Measurements from ENCODE around the gene C2CD4D. TPM values are rescaled to one million over a fixed set of nuclear protein-coding genes. Genes with fewer than 3 reads are reported as not detected.
"Not testable (repeated sequence)": the region's sequence is repeated elsewhere in the genome, so short reads cannot be mapped to it uniquely, and the experiment has no call there.

The C2CD4D gene
- total RNA-seq, 1 experiment from 2014 or later = not detected

- DNase-seq (ENCODE audit: low spot score) = no peak
- in situ Hi-C loops (cut with HindIII; ENCODE audit: low sequenced_read_pairs) = no loop called here
These were observed 21.0 kb upstream of the C2CD4D start for GRCh38 chr1:151860504-151861187.

DNA sequence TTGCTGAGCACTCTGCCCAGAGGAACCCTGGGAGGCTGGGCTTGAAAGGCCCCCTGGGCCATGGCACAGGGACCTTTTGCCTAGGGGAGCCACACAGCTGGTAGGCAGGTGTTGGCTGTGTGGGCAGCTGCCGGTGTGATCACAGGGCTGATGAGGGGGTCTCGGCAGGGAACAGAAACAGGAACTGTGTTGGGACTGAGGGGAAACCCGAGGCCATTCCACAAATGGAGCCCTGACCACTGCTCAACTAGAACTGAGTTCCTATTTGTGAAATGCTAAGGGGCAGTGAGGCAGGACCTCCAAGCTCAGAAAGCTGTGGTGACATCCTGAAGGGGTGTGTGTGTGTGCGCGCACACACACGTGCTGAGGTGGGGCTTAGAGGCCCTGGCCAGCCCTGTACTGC is 20.3 kb upstream of the C2CD4D start:
- in situ Hi-C loops (cut with HindIII; ENCODE audit: low sequenced_read_pairs) = no loop called here
- no peak for DNase-seq (ENCODE audit: low spot score)

- in situ Hi-C loops (cut with HindIII; ENCODE audit: low sequenced_read_pairs) = no loop called here
- DNase-seq (ENCODE audit: low spot score) = no peak
These were observed 19.5 kb upstream of the C2CD4D start for GRCh38 chr1:151858886-151859665.

DNA sequence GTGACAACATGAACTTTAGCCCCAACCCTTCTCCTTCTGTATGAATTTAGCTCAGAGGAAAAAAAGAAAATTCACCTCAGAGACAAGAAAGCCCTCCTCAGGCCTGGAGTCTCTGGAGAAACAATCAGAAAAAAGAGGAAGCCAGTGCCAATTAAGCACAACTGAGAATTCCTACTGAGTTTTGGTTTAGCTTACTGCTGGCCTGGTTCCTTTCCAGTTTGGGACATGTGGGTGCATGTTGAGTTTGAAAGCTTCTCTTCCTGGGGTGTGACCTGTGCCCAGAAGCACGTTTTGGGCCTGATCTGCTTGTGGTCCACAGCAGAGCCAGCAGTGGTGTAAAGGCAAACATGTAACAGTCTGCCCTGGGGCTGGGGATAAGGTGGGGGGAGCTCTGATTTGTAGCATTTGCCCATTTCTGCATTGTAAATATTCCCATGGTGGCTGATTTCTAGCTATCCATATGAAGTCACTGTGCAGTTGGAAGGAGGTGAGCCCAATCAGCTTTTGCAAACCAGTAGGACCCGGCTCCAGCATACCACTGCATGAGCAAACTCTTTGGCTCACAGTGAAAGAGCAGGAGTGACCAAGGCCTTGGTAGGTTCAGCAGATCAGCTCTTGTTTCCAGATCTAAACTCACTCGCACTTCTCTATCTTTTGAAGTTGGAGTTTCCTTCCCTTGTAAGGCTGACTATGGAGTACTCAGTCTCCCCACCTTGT is 18.6 kb upstream of the C2CD4D start:
- in situ Hi-C loops (cut with HindIII; ENCODE audit: low sequenced_read_pairs) = no loop called here
- DNase-seq (ENCODE audit: low spot score) = no peak

- no peak for DNase-seq (ENCODE audit: low spot score)
- in situ Hi-C loops (cut with HindIII; ENCODE audit: low sequenced_read_pairs) = no loop called here
These were observed 16.3 kb upstream of the C2CD4D start for GRCh38 chr1:151855933-151856332.

GRCh38 chr1:151855516-151855915 is 15.9 kb upstream of the C2CD4D start:
- DNase-seq (ENCODE audit: low spot score); in situ Hi-C loops (cut with HindIII; ENCODE audit: low sequenced_read_pairs): not testable (repeated sequence)

- in situ Hi-C loops (cut with HindIII; ENCODE audit: low sequenced_read_pairs) = no loop called here
- DNase-seq (ENCODE audit: low spot score) = no peak
These were observed 15.0 kb upstream of the C2CD4D start for GRCh38 chr1:151854658-151855057.

- in situ Hi-C loops (cut with HindIII; ENCODE audit: low sequenced_read_pairs) = no loop called here
- DNase-seq (ENCODE audit: low spot score) = no peak
These were observed 13.9 kb upstream of the C2CD4D start, which contains the start of gene THEM5 for GRCh38 chr1:151853411-151853943. Gene THEM5, minus strand, starts transcription at chr1:151853712. Its CDS starts 147 bp downstream, at chr1:151853565.

DNA sequence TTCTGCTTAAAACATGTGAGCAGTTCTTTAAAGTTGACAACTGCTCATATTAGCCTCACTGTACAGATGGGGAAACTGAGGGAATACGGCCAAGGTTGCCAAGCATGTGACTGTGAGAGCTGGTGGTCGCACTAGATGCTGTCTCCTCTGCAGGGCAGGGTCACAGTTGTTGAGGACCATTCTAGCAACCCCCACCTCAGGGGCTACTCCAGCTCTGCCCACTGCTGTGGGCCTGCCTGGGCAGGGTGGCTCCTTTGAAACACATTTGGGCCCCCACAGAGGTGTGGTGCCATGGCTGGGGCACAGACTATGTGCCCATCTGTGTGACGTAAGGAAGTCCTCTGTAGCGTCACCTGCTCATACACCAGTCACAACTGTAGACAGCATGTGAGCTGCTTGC is 13.1 kb upstream of the C2CD4D start:
- no peak for DNase-seq (ENCODE audit: low spot score)
- in situ Hi-C loops (cut with HindIII; ENCODE audit: low sequenced_read_pairs) = no loop called here

DNA sequence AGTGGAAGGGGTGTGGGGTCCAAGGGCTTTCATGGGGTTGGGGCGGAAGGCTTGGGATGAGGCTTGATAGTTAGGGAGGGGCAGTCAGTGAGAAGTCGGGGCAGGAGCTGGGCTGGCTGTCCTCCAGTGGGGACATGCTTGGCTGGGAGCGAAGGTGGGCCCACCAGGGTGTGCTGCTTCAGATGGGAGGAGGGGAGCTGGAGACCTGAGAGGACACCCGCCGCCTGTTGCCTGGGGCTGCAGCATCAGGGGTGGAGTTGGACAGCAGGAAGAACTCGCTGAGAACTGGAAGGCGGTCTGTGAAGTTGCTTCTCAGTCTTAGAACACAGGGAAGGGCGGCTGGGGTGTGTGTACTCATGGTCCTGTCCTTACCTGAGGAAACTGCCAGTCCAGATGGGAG is 12.3 kb upstream of the C2CD4D start:
- DNase-seq (ENCODE audit: low spot score) = no peak
- in situ Hi-C loops (cut with HindIII; ENCODE audit: low sequenced_read_pairs) = no loop called here

DNA sequence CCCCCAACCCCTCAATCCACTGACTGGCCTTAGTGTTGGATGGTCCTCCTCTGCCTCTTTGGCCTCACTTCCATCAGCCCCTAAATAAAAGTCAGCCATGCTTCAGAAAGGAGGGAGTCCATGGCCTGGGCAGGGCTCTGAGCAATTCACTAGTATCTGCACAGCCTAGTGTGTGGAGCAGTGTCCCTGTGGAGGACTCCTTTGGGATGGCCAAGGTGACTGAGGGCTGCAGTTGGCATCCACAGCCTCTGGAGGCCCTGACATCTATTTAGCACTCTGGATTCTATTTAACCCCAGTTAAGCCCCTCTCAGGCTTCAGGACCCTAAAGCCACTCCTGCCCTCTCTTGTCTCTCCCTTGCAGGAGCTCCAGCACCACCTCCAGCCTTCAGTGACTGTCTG is 10.3 kb upstream of the C2CD4D start:
- in situ Hi-C loops (cut with HindIII; ENCODE audit: low sequenced_read_pairs) = no loop called here
- no peak for DNase-seq (ENCODE audit: low spot score)

DNA sequence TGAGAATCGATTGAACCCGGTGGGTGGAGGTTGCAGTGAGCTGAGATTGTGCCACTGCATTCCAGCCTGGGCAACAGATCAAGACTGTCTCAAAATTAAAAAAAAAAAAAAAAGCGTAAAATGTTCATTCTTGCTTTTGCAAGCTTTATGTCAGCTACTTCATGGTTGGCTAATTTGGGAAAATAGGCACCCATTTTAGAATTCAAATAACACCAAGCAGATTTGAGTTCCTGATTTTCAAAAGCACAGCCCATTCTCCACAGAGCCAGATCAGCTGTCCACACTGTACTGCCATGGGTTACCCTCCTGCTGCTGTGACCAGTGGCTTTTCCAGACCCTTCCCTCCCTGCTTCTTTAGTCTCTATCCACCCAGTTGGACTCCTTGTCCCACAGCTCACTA is 9.5 kb upstream of the C2CD4D start:
- in situ Hi-C loops (cut with HindIII; ENCODE audit: low sequenced_read_pairs) = no loop called here
- no peak for DNase-seq (ENCODE audit: low spot score)

- in situ Hi-C loops (cut with HindIII; ENCODE audit: low sequenced_read_pairs) = no loop called here
- DNase-seq (ENCODE audit: low spot score) = no peak
These were observed 8.4 kb upstream of the C2CD4D start for GRCh38 chr1:151847867-151848596.

- no peak for DNase-seq (ENCODE audit: low spot score)
- in situ Hi-C loops (cut with HindIII; ENCODE audit: low sequenced_read_pairs) = no loop called here
These were observed 7.1 kb upstream of the C2CD4D start for GRCh38 chr1:151846686-151847237.

DNA sequence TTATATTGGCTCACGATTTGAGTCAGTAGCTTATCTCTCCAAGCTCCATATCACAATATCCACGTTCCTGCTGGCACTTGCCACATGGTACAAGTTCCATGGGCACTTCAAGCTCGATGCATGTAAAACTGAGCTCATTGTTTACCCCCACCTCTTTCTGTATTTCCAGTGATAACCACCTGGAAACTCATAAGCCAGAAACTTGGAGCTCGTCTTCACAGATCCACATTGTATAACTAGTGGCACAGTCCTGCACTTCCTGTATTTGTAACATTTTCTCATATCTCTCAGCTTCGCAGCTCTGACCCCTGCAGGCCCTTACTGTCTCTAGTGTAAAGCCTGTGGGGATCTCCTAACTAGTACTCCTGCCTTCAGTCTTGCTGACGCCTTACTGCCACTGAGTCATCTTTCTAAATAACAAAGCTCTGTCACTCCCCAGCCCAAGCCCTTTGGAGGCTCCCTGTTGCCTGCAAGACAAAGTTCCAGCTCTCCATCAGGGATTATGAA is 6.5 kb upstream of the C2CD4D start:
- in situ Hi-C loops (cut with HindIII; ENCODE audit: low sequenced_read_pairs) = no loop called here
- DNase-seq (ENCODE audit: low spot score) = no peak

DNA sequence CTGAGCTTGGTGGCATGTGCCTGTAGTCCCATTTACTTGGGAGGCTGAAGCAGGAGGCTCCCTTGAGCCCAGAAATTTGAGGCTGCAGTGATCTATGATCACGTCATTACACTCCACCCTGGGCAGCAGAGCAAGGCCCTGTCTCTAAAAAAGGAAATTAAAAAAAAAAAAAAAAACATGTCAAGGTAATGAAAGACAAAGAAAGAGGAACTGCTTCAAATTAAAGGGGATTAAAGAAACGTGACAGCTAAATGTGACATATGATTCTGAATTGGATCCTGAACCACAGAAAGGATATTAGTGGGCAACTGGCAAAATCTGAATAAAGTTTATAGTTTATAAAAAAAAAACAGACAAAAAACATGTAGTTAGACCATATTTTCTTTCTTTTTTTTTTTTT is 3.8 kb upstream of the C2CD4D start:
- in situ Hi-C loops (cut with HindIII; ENCODE audit: low sequenced_read_pairs) = no loop called here

DNA sequence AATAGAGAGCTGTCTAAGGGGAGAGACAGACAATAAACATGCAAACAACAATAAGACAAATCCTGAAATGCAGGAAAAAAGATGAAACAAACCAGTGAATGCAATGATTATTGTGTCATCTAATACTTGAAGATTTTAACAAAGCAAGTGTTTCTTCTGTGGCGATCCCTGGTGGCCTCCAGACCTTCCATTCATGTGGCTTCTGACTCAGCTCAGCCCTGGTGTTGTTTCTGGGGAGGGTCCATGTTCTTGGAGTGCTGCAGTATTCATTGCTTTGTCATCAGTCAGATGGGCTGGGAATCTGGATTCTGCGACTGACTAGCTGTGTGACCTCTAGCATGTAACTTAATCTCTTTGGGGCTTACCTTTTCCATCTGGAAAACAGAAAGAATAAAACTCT is 1.5 kb upstream of the C2CD4D start:
- no peak for DNase-seq (ENCODE audit: low spot score)
- in situ Hi-C loops (cut with HindIII; ENCODE audit: low sequenced_read_pairs) = no loop called here

More for the DNA sequence above, 3.8 kb upstream of the C2CD4D start:
- no peak for DNase-seq (ENCODE audit: low spot score)

- DNase-seq (ENCODE audit: low spot score) = no peak
- in situ Hi-C loops (cut with HindIII; ENCODE audit: low sequenced_read_pairs) = no loop called here
These were observed 801 bp upstream of the C2CD4D start for GRCh38 chr1:151840421-151840820.

- in situ Hi-C loops (cut with HindIII; ENCODE audit: low sequenced_read_pairs) = no loop called here
- DNase-seq (ENCODE audit: low spot score) = no peak
These were observed 573 bp downstream of the C2CD4D start for GRCh38 chr1:151839082-151839412.

All from G401 (cell line).